Eye (tissue), 1 donor: ENCODE results near the gene TBPL1.
"Not testable (repeated sequence)": the region's sequence is repeated elsewhere in the genome, so short reads cannot be mapped to it uniquely, and the experiment has no call there.

Experiments
- DNase-seq: peaks from one replicate; pipeline ENCODE4 v3.0.0-alpha.2; 2015

Gene TBPL1

GRCh38 chr6:133954657-133955576, 1.9 kb downstream of the TBPL1 start:
- peak; percentile 44 for DNase-seq

GRCh38 chr6:133955582-133956415, 2.8 kb downstream of the TBPL1 start:
- no peak for DNase-seq

- DNase-seq = no peak
Observed at GRCh38 chr6:133956416-133957049, 3.5 kb downstream of the TBPL1 start.

GRCh38 chr6:133957227-133957626, 4.2 kb downstream of the TBPL1 start:
- no peak for DNase-seq

- no peak for DNase-seq
Observed at GRCh38 chr6:133957780-133958242, 4.8 kb downstream of the TBPL1 start.

- DNase-seq = no peak
Observed at GRCh38 chr6:133958791-133959190, 5.8 kb downstream of the TBPL1 start.

- no peak for DNase-seq
Observed at GRCh38 chr6:133959667-133960368, 6.8 kb downstream of the TBPL1 start.

- DNase-seq = no peak
Observed at GRCh38 chr6:133961831-133962230, 8.8 kb downstream of the TBPL1 start.

- no peak for DNase-seq
Observed at GRCh38 chr6:133964052-133964451, 11.0 kb downstream of the TBPL1 start.

- DNase-seq = no peak
Observed at GRCh38 chr6:133964702-133965101, 11.7 kb downstream of the TBPL1 start.

GRCh38 chr6:133965817-133966360, 12.9 kb downstream of the TBPL1 start:
- no peak for DNase-seq

GRCh38 chr6:133966654-133967329, 13.8 kb downstream of the TBPL1 start:
- no peak for DNase-seq

GRCh38 chr6:133967347-133967746, 14.3 kb downstream of the TBPL1 start:
- no peak for DNase-seq

- DNase-seq = not testable (repeated sequence)
Observed at GRCh38 chr6:133967835-133968234, 14.8 kb downstream of the TBPL1 start.

- no peak for DNase-seq
Observed at GRCh38 chr6:133969285-133969920, 16.4 kb downstream of the TBPL1 start.

- DNase-seq = no peak
Observed at GRCh38 chr6:133969921-133970295, 16.9 kb downstream of the TBPL1 start.

- no peak for DNase-seq
Observed at GRCh38 chr6:133971861-133972260, 18.8 kb downstream of the TBPL1 start.

- DNase-seq = no peak
Observed at GRCh38 chr6:133972388-133972787, 19.4 kb downstream of the TBPL1 start.

- DNase-seq = peak; percentile 78
Observed at GRCh38 chr6:133973109-133973971, 20.3 kb downstream of the TBPL1 start.
